Tongue (tissue), 2 donors: ENCODE results near the gene SLC5A3. TPM values are rescaled to one million over a fixed set of nuclear protein-coding genes. Genes with fewer than 3 reads are reported as not detected.

Source experiments
- DNase-seq: peaks from one replicate; pipeline ENCODE4 v3.0.0-alpha.2; 2015
- total RNA-seq: library from RNA; depleted of rRNA; stranded (reverse); fragments of >200 nt; gene quantifications from one replicate; pipeline ENCODE4 v1.2.3, GENCODE V29; 2014

SLC5A3 gene
- total RNA-seq, 1 donor from 2014 or later = 37.1 TPM

GRCh38 chr21:34105947-34106541 lies 32.7 kb downstream of the SLC5A3 start:
- no peak for DNase-seq

DNA sequence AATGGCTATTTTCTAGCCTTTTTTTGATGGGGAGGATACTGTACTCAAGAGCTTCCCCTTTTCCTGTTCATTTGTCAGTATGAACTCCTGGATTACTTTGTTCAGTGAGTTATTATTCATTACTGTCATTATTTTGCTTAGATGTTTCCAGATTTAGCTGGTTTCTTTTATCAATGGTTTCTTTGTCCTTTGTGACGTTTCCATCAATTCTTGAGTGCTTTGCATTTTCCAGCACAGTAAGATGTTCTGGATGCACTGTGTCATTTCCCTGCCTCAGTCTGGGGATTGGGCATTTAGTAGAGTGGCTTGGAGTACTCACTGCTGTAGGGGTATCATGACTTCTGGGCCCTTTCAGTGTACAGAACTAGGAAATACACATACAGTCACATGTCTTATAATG lies 34.2 kb downstream of the SLC5A3 start:
- no peak for DNase-seq

- DNase-seq = no peak
Observed at GRCh38 chr21:34109075-34109474, 35.7 kb downstream of the SLC5A3 start.

- DNase-seq = no peak
Observed at GRCh38 chr21:34110594-34111202, 37.3 kb downstream of the SLC5A3 start.

DNA sequence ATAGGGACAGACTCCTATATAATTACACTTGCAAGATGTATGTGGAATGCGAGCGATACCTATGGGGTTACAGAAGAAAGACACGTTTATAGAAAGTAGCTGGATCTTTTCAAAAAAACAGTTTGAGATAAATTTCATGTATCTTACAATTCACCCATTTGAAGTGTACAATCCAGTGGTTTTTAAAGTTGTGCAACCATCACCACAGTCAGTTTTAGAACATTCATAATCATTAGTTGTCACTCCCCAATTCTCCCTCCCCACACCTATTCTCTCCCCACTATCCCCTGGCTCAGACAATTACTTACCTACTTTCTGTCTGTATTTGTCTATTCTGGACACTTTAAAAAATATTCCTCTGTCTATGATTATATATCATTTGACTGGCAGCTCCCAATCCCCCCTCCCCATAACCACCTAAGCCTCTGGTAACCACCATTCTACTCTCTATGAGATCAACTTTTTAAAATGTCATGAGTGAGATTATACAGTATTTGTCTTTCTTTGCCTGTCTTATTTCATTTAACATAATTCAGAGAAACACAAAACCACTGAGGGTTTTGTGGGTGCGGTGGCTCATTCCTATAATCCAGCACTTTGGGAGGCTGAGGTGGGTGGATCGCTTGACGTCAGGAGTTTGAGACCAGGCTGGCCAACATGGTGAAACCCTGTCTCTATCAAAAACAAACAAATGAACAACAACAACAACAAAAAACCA lies 39.1 kb downstream of the SLC5A3 start:
- no peak for DNase-seq

DNA sequence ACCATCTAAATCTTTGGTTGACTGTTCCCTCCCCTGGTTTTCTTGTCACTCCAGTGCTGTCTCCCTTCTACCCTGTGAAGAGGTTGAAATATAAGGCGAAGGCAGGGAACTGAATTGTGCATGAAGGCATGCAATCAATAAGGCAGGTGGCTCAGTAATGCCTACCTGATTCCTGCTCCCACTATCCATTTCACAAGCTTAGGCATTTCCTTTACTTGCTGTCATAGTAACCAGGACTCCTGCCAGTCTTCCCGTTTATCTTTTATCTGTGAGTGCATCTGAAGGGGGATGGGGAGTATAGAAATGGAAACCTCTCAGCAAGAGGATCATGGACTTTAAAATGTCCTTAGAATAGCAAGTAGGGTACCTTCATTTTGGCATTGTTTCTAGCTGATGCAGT lies 40.5 kb downstream of the SLC5A3 start:
- DNase-seq = no peak

DNA sequence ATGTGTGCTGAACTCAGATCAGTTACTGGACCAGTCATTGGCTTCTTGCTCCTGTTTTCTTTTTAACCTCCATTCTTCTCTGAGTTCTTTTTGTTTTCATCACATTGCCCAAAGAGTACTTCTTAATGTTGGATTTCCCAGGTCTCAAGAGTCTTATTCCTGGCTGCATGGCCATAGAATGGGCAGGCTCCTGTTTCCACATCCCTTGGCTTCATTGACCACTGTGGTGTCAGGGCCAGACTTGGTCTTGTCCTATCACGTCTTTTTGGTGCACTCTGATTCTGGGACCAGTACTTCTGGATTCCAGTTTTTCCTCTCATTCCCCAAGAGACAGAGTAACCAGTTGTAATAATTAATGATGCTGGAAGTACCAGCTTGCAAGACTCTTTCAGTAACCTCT lies 41.8 kb downstream of the SLC5A3 start:
- DNase-seq = no peak

DNA sequence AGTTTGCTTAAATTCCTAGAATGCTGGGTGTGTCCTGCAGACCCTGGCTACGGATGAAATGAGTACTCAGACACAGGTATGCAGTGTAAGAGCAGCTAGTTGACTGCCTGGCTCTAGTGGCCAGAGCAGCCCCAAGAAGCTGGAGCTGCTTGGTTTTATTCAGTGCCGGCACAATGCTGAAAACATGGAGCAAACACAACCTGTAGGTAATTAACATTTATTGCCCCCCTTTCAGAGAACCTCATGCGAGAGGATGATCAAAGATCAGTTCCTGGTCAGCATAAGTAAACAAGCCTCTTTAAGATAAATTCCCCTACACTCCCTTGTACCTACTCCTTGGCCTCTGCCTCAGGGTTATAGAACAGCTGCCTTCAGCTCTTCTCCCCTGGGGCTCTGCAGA lies 43.2 kb downstream of the SLC5A3 start:
- DNase-seq = no peak

DNA sequence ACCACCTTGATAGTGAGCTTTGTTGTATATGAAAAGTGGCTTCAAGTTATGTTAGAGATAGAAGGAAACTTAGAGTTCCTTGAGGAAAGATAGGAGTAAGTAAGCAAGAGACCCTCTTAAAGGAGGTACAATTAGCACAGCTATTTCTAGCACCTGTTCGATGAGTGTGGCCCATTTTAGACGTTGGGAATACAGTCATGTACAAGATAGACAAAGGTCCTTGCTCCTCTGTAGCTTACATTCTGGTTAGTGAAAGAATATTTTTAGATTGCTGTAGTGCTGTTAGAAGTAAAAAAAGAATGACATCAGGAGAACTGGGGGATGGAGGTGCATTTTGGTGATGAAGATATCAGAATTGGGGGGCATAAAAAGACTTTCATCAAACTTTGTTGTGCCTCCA lies 47.5 kb downstream of the SLC5A3 start:
- no peak for DNase-seq

DNA sequence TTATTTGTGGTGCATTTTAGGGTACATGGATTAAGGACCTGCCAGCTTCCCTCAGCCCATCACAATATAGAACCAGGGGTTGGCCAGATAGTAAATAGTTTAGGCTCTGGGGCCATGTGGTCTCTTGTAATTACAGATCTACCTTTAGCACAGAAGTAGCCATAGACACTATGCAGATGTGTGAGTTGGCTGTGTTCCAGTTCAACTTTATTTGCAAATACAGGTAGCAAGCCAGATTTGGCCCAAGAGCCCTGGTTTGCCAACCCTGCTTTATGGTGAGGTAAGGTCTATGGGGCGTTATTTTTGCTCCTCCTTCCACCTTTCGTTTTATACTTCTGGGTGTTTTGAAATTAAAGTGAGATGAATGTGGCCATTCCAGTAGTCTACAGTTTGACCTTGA lies 48.7 kb downstream of the SLC5A3 start:
- DNase-seq = no peak

Other genes with a start within 250 kb of the SLC5A3 start
- 298 TPM for gene ATP5PO, start 157.8 kb upstream of the SLC5A3 start, total RNA-seq
- 25.6 TPM for gene MRPS6, start within 50 bp of the SLC5A3 start, total RNA-seq